LNCAP (cell line): Measurements from ENCODE around the gene KDELR3.

Experiments
- CTCF ChIP-seq: fragments of 450-650 bp; IDR thresholded peaks from 2 replicates; pipeline ENCODE4 v1.5.1; 2017; ENCODE audit warnings: mild to moderate bottlenecking

Gene KDELR3

GRCh38 chr22:38462960-38463784 lies 4.7 kb upstream of the KDELR3 start:
- no peak for TF ChIP-seq CTCF

- no peak for TF ChIP-seq CTCF
These were observed 2.8 kb upstream of the KDELR3 start for GRCh38 chr22:38464992-38465672.

GRCh38 chr22:38465673-38466490 lies 2.0 kb upstream of the KDELR3 start:
- no peak for TF ChIP-seq CTCF

GRCh38 chr22:38467438-38467903 lies 425 bp upstream of the KDELR3 start:
- TF ChIP-seq CTCF = no peak

- TF ChIP-seq CTCF = no peak
These were observed 778 bp downstream of the KDELR3 start for GRCh38 chr22:38468443-38469305.

- no peak for TF ChIP-seq CTCF
These were observed 1.4 kb downstream of the KDELR3 start for GRCh38 chr22:38469306-38469781.
